GM12892 (cell line): ENCODE data around the gene TSPAN10.

Experiments
- POLR2A ChIP-seq: IDR thresholded peaks from 2 replicates; pipeline ENCODE4 v1.6.1; 2011; ENCODE audit warnings: low read depth, low read length, control low read depth
- POLR2AphosphoS5 ChIP-seq: IDR thresholded peaks from 2 replicates; pipeline ENCODE4 v1.6.1; 2011; ENCODE audit warnings: low read depth, low read length, control low read depth

DNA sequence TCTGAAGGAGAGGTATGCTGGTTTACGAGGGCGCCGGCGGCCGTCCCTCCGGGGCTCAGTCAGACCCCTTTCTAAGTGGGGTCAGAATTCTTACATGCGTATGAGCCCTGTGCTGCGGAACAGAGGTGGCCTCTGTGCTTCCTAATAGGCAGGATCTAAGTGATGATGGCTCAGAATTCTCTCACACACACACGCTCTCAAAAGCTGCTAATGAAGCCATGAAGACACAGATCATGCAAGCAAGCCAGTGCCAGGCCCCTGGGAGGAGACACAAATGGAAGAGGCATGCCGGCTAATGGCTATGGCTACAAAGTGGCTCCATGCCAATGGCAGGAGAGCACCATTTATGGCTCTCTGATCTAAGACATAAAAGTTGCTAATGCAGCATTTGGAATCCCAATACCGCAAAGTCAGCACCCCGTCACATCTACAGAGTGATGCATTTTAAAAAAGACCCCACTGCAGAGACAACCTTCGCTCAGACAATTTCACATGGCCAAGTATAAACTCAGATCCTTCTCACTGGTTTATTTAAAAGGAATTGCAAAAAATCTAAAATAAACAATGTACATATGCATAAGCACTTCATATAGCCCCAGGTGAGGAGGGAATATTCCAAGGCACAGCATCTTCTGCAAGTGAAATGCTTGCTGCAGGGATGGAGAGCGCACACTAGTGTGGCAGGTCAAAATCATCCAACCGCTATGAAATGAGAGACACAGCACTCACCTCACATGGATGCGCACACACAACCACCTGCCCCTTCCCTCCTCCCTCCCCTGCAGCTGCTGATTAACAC, 24.6 kb upstream of the TSPAN10 start:
- TF ChIP-seq POLR2A (no peak), POLR2AphosphoS5 (no peak)
